GM18861 (cell line): ENCODE measurements around the gene DPPA5.
A peak's percentile ranks its signal among the peaks of the same experiment; 100 is the strongest.
"Not testable (repeated sequence)": the region's sequence is repeated elsewhere in the genome, so short reads cannot be mapped to it uniquely, and the experiment has no call there.

ENCODE experiments used
- ATAC-seq: cut with Tn5 transposase; IDR thresholded peaks from one replicate; pipeline ENCODE4 v1.9.1; 2021; ENCODE audit not compliant: unreplicated experiment

The DPPA5 gene, protein sequence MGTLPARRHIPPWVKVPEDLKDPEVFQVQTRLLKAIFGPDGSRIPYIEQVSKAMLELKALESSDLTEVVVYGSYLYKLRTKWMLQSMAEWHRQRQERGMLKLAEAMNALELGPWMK

DNA sequence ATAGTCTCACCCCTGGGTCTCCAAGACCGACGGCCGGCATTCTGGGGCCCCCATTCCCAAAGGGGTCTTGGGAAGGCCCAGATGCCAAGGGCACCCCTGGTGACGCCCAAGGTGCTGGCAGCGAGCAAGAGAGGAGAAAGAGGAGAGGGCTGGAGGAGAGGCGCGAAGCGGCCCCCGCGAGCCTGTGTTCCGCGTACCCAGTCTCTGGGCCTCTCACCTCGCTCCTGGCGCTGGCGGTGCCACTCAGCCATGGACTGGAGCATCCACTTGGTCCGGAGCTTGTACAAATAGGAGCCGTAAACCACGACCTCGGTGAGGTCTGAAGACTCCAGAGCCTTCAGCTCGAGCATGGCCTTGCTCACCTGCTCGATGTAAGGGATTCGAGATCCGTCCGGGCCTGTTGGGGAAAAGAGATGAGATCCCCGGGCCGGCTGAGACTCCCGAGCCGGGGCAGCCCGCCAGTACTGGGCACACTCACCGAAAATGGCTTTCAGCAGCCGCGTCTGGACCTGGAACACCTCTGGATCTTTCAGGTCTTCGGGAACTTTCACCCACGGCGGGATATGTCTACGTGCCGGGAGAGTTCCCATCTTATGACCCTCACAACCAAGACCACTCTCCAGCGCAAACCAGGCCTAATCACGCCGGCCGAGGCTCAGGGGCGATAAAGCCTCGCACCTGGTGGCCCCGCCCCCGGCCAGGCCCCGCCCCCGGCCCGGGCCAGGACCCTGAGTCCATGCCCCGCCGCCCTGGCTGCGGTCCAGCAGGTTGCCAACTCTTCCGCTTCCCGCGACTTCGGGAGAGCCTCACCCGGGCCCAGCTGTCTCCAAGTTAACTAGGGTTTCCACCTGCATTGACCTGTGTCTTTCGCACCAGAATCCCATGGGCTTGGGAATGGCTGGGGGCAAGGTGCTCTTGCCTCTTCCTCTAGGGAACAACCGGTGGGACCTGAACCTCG, at the start of gene DPPA5:
Gene DPPA5 (minus strand): TSS at position 641 of the 958 bp plus-strand sequence. CDS start 51 bp downstream, at position 590.
- no peak for ATAC-seq

DNA sequence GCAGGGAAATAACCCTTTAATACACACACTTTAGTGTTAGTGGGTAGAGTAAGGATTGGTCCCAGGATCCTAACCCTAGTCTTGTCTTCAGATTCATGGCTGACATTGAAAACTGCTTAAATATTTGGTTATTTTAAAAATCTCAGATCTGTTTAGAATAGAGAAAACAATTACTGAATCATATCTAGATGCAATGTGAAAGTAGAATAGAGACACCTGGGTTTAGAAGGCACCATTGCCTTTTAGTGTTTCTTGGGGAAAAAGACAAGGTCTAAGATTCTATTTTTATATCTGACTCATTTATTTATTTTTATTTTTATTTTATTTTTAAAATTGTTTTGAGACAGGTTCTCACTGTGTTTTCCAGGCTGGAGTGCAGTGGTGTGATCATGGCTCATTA, 46.6 kb upstream of the DPPA5 start:
- ATAC-seq: no peak

DNA sequence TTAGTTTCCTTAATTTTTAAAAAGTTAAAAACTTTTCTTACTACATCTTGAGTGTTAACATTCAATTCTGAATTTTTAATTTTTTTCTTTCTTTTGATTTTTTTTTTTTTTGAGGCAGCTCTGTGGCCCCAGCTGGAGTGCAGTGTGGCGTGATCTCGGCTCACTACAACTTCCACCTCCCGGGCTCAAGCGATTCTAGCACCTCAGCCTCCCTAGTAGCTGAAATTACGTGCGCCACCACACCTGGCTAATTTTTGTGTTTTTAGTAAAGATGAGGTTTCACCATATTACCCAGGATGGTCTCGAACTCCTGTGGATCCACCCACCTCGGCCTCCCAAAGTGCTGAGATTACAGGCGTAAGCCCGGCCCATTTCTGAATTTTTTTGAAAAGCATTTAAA, 41.8 kb upstream of the DPPA5 start:
- ATAC-seq: no peak

DNA sequence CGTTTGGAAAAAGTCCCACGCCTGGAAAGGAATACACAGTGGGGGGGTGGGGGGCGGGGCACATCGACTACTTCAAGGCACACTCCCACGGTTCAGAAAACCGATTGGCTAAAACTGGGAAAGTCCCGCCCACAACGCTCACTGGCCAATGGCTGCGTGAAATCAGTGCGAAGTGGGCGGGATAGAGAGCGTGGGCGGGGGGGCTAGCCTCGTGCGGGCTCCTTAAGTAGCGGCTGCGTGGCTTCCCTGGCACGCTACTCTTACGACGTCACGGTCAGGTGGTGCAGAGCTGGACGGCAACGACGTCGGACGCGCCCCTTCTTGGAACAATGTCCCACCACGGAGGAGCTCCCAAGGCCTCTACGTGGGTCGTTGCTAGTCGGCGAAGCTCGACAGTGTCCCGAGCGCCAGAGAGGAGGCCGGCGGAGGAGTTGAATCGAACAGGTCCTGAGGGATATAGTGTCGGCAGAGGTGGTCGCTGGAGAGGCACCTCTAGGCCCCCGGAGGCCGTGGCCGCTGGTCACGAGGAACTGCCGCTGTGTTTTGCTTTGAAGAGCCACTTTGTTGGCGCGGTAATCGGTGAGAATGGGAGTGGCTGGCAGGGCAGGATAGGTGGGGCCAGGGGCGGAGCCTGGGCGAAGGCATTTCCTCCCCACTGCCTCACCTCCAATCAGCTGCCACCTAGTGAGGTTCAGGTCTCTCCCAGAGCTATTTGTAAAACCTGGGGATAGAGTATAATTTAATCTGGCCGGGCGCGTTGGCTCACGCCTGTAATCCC, 40.7 kb upstream of the DPPA5 start, which contains the start of gene DDX43:
Gene DDX43 (plus strand): TSS at position 252 of the 778 bp plus-strand sequence. CDS start 78 bp downstream, at position 330.
- ATAC-seq: no peak

DNA sequence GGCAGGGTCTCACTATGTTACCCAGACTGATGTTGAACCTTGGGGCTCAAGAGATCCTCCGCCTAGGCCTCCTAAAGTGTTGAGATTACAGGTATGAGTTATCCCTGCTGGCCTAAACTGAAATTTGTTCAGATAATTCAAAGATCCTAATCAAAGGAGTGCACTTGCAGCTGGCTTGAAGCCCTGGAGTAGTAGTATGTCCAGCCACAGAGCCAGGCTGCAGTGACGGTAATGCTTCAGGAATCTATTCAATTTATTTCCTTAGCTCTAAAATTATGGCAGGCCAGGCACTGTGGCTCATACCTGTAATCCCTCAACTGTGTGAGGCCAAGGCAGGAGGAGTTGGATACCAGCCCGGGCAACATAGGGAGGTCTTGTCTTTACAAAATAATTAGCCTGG, 39.2 kb upstream of the DPPA5 start:
- ATAC-seq: no peak

DNA sequence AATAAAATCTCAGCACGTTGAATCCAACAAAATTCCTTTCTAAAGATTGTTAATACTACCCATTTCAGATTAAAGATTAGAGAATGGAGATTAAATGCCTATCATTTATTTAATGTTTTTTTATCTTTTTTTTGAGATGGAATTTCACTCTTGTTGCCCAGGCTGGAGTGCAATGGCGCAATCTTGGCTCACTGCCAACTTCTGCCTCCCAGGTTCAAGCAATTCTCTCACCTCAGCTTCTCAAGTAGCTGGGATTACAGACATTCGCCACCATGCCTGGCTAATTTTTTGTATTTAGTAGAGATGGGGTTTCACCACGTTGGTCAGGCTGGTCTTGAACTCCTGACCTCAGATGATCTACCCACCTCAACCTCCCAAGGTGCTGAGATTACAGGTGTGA, 38.1 kb upstream of the DPPA5 start:
- ATAC-seq: not testable (repeated sequence)

DNA sequence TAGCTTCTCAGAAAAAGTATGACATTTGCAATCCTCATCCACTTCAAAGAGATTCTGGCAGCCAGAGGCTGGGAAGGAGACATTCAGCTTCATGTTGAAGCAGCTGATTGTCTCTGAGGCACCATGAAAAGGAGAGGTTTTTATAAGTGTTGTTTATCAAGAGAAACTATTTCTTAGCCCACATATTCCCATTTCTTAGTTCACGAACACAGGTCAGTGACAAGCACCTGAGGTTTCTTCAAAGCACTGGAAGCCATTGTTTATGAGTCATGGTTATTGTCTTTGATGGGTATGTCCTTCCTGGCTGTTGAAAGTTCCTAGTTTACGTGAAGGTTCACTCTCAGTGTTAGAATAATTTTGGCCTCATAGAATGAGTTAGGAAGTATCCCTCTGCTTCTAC, 37.6 kb upstream of the DPPA5 start:
- ATAC-seq: no peak

DNA sequence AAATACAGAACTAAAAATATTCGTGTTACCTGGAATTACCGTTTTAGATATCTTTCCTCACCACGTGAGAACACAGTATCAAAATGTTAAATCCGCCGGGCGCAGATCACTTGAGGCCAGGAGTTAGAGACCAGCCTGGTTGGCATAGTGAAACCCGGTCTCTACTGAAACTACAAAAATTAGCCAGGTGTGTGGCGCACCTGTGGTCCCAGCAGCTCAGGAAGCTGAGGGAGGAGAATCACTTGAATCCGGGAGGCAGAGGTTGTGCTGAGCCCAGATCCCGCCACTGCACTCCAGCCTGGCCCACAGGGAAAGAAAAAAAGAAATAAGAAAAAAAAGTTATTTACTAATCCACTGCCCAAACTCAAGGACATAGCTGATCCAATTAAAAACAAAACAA, 35.8 kb upstream of the DPPA5 start:
- no peak for ATAC-seq

DNA sequence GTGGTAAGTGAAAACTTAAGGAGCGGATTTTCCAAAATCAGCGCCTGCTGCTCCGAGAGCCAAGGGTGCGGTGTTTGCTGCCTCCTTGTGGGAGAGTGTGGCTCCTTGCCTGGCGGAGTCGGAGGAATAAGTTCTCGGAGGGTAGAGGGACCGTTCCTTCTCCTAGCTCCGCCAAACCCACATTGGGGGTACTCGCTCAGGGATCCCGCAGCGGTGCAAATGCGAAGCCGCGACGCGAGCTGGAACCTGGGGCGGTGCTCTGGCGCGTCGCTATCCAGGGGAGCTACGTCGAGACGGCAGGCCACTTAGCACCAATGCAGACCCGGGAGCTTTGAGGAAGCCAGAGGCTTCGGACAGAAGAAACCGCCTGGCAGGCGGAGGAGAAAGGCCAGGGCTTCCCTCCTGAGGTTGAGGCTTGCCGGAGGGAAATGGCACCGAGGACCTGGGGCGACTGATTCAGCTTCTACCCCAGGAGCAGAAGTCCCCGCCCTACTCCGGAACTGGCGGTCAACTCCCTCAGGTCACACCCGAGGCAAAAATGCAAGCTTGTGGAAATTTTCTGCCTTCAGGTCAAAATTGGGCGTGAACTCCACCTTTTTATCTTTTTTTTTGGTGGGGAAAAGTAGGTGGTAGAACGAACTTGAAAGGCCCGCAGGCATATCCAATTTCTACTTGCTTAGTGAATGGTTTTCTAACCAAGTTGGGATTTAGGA, 34.9 kb upstream of the DPPA5 start:
- peak; percentile 67 for ATAC-seq

DNA sequence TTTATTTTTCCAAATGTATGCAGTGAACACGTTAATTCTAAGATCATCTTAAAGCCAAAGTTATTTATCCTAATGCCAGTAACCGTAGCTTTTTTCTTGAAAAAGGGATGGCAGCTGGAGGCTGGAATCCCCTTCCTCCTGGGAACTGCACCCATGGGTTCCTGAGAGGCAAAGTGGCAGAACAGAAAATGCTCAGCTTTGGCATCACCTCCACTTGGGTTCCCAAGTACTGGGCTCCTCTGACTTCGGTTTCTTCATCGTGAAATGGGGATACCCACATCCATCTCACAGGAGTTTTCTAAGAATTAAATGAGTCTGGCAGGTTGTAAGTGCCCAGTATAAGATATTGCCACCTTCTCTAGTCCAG, 34.3 kb upstream of the DPPA5 start:
- ATAC-seq: no peak

DNA sequence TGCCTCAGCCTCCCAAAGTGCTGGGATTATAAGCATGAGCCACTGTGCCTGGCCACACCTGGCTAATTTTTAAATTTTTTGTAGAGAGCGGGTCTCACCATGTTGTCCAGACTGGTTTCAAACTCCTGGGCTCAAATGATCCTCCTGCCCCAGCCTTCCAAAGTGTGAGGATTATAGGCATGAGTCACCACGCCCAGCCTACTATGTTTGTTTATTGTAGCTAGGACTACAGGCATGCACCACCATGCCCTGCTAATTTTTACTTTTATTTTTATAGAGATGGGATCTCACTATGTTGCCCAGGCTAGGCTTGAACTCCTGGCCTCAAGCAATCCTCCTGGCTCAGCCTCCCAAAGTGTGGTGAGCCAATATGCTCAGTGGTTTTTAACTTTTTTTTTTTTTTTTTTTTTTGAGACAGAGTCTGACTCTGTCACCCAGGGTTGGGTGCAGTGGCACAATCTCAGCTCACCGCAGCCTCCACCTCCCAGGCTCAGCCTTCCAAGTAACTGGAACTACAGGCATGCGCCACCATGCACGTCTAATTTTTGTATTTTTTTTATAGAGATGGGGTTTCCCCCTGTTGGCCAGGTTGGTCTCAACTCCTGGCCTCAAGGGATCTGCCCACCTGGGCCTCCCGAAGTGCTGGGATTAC, 28.5 kb upstream of the DPPA5 start:
- no peak for ATAC-seq

DNA sequence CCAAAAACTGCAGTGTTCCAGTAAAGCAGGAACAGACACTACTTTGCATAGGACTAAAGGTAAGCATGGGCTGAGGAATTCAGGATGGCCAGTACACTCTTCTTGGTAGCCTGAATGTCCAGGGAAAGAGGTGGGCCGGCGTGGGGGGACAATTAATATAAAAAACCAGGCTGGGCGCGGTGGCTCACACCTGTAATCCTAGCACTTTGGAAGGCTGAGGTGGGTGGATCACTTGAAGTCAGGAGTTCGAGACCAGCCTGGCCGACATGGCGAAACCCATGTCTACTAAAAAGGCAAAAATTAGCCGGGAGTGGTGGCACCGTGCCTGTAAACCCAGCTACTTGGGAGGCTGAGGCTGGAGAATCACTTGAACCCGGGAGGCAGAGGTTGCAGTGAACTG, 27.5 kb upstream of the DPPA5 start:
- ATAC-seq: not testable (repeated sequence)

DNA sequence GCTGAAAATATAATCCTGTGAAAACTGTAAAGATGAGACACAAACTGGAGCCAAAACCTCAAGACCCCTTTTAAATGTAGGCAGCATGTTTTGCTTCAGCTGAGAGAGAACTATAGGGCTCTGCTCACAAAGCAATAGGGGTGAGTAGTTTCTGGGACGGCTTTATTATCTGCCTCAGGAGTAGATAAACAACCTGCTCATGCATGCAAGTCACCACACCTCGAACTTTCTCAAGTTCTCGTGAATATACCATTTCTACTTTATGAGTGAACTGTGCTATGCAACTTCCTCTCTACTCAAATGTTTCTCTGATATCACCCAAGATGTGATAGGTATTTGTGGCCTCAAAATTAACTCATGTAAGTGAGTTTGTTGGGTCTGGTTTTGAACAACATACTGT, 23.1 kb upstream of the DPPA5 start:
- ATAC-seq: no peak

DNA sequence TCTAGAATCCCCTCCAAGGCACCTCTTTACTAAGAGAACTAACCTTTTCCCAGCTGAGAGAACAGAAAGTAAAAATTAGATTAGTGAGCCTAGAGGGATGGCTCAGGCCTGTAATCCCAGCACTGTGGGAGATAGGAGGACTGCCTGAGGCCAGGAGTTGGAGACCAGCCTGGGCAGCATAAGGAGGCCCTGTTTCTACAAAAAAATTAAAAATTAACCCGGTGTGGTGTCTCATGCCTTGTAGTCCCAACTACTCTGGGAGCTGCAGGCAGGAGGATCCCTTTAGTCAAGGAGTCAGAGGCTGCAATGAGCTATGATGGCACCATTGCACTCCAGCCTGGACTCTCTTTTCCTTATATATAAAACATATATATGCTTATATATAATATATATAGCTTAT, 21.1 kb upstream of the DPPA5 start:
- ATAC-seq: no peak

DNA sequence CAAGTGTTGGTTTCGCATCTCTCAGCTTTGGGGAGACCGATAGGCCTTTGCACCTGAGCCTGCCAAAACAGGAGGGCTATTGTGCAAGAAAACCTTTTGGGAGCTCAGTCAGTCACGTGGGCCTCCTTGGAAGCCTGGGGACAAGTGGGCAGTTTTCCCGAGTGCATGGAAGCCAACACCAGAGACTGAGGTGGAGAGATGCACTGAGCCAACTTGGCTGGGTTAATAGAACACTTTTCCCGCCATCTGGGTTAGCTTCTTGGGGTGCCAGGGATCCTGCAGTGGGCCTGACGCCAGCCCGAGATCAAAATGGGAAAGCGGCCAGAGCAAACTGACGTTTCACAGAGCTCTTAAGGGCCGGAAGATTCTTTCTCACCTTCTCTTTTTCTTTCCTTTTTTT, 18.4 kb upstream of the DPPA5 start:
- ATAC-seq: no peak

DNA sequence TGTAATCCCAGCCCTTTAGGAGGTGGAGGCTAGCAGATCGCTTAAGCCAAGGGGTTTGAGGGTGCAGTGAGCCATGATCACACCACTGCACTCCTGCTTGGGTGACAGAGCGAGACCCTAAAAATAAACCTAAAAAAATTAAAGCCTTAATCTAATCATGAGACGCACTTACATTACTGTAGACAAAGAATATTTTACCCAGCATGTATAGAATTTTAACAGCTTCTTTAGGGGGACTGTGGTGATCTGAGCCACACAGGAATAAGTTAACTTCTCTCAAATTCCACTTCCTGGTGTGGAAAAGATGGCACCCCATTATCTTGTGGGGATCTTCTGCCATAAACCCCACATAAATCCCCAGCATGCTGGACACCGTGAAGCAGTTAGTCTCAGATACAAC, 17.9 kb upstream of the DPPA5 start:
- no peak for ATAC-seq

DNA sequence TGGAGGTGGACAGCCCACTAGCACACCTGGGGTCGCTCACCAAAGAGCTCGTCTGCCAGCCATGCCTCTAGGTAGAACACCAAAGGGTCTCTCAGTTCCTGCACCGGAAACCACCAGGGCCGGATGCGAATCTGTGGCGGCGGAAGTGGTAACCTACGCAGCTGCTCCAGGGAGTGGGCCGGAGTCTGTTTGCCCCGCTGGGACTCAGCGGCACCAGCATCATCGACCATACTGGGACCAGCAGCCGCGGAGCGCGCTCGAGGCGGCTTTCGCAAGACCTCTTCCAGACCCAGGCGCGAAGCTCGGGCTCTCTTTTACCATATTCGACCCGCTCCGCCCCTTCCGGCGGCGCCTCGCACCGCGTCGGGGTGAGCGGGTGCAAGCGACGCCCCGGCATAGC, 15.5 kb upstream of the DPPA5 start, which contains the start of gene OOEP:
Gene OOEP (minus strand): TSS at position 335 of the 400 bp plus-strand sequence. CDS start 105 bp downstream, at position 230.
- no peak for ATAC-seq

DNA sequence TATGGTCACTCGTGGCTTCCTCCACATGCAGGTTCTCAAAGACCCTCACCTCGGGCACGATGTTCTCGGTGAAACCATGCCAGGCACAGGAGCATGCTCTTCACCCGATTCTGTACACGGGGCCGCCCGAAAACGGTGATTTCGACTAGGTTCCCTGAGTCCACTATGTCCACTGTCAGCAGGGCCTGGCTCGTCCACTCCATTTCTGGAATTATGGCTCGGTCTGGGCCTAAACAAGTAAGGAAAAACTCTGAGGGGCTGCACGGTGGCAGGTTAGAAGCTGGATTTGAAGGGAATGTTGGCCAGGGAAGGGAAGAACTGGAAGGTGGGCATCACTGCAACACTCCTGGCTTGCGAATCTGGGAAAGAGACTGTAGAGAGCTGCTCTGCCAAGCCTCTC, 15.1 kb upstream of the DPPA5 start:
- ATAC-seq: no peak

DNA sequence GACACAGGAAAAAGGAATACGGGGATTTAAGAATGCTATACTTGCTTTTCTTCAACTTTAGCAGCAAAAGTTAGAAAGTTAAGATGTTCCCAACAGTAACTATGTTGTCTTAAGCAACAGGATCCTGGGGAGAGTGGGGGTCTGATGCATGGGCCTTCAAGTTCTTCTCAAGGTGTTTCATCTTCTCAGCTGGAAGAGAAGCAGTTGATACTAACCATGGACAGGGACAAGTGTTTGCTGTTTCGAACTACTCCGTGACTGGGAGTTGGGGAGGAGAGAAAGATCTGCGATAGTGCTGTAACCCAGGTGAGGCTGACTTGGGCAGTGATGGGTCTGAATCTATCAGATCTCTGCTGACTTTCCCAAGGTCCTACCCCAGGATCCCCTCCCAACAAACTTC, 14.6 kb upstream of the DPPA5 start:
- ATAC-seq: no peak

DNA sequence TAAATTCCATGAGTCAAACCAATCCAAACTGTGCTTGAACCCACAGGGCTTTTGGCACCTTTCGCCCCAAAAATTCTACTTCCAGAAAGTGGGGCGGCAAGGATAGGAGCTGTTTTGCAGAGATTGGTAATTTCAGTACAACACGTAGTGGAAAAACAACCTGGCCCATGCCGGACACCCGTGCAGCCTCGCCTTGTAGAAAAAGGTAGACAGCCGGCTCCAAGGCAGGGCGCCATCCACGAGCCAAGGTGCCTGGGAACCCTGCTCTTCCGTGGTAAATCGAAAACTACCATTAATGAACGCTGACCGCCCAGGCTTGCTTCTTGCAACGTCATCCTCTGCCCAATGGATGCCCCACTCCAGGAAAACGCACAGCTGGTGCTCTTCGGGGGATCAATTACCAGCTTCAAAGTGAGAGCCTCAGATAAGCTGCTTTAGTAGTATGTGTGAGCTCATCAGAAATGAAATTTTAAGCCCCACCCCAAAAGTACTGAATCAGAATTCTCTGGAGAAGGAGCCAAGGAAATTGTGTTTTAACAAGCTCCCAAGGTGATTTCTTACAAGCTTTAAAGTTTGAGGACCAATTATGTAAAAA, 13.8 kb upstream of the DPPA5 start:
- ATAC-seq: no peak
